Measurements from ENCODE around the gene NHP2. TPM values are rescaled to one million over a fixed set of nuclear protein-coding genes. Genes with fewer than 3 reads are reported as not detected.

NHP2 gene
- polyA plus RNA-seq, 3 donors from 2014 or later = 163 to 196 (median 195) TPM

Other genes with a start within 250 kb of the NHP2 start
- not detected for gene PROP1, start 157.6 kb downstream of the NHP2 start, polyA plus RNA-seq
- gene N4BP3, start 40.4 kb downstream of the NHP2 start, polyA plus RNA-seq = under 1 TPM in 2 of 3 donors, not detected in 1; 0.07 to 0.10 TPM
- gene RMND5B, start 22.9 kb downstream of the NHP2 start, polyA plus RNA-seq = 10 to 100 TPM; 10.0 to 12.4 (median 11.8) TPM
- not detected for gene GMCL2, start 33.5 kb upstream of the NHP2 start, polyA plus RNA-seq
- gene HNRNPAB, start 50.6 kb upstream of the NHP2 start, polyA plus RNA-seq = 100 to 1,000 TPM in 1 of 3 donors, 10 to 100 TPM in 2; 34.4 to 126 (median 62.9) TPM
- 10 to 100 TPM; 28.2 to 44.1 (median 33.3) TPM for gene PHYKPL, start 78.9 kb upstream of the NHP2 start, polyA plus RNA-seq